PFSK-1 (cell line): Measurements from ENCODE around the gene ACIN1.

ENCODE experiments used
- SIN3A ChIP-seq: IDR thresholded peaks from 2 replicates; pipeline ENCODE4 v1.6.1; 2012; ENCODE audit warnings: mild to moderate bottlenecking, low read length, moderate library complexity, borderline replicate concordance; ENCODE audit not compliant: insufficient read depth
- TF ChIP-seq, protein P1 (sequence below), 2 experiments: IDR thresholded peaks; 2 replicates each; pipeline versions ENCODE4 v1.6.1 to v1.8.0; 2011 to 2012; ENCODE audit warnings: low read depth in 2 of 2, low read length in 2 of 2, control low read depth in 1 of 2, inconsistent platforms in 1 of 2, mild to moderate bottlenecking in 1 of 2, moderate library complexity in 1 of 2; ENCODE audit not compliant: insufficient read depth in 1 of 2

DNA sequence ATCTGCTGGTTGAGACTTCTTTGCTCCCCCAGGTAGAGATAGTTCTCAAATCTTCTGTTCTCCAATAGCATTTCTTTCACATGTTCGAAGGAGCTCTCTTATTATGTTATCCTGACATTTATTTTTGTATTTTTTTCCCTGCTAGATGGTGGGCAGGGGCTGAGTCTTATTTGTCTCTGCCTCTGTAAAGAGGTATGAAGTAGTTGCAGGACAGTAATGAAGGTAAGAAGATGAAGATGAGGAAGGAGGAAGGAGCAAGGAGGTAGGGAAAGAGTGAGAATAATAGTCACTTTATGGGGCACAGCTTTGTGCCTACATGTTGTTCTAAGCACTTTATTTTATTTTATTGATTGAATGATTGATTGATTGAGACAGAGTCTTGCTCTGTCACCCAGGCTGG, 14.8 kb upstream of the ACIN1 start:
- TF ChIP-seq, protein P1, sequence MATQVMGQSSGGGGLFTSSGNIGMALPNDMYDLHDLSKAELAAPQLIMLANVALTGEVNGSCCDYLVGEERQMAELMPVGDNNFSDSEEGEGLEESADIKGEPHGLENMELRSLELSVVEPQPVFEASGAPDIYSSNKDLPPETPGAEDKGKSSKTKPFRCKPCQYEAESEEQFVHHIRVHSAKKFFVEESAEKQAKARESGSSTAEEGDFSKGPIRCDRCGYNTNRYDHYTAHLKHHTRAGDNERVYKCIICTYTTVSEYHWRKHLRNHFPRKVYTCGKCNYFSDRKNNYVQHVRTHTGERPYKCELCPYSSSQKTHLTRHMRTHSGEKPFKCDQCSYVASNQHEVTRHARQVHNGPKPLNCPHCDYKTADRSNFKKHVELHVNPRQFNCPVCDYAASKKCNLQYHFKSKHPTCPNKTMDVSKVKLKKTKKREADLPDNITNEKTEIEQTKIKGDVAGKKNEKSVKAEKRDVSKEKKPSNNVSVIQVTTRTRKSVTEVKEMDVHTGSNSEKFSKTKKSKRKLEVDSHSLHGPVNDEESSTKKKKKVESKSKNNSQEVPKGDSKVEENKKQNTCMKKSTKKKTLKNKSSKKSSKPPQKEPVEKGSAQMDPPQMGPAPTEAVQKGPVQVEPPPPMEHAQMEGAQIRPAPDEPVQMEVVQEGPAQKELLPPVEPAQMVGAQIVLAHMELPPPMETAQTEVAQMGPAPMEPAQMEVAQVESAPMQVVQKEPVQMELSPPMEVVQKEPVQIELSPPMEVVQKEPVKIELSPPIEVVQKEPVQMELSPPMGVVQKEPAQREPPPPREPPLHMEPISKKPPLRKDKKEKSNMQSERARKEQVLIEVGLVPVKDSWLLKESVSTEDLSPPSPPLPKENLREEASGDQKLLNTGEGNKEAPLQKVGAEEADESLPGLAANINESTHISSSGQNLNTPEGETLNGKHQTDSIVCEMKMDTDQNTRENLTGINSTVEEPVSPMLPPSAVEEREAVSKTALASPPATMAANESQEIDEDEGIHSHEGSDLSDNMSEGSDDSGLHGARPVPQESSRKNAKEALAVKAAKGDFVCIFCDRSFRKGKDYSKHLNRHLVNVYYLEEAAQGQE (IDR thresholded peaks at IDR 0.05; ENCODE audit: insufficient read depth in 1 of 2, low read depth in 2 of 2, low read length in 2 of 2) = no peak
- no peak for TF ChIP-seq SIN3A
